Activated CD4-positive, alpha-beta memory T cell treated with anti-CD3 and anti-CD28 coated beads for 36 hours (primary cell): ENCODE measurements around the gene CLDN19. TPM values are rescaled to one million over a fixed set of nuclear protein-coding genes. Genes with fewer than 3 reads are reported as not detected.

Experiments
- CTCF ChIA-PET: fragments of 350-600 bp; sonication (Branson Sonifier 250); formaldehyde crosslinking; loops from one replicate; lab custom pipeline; 2021; ENCODE audit warnings: antibody characterized with exemption, inconsistent platforms; lab: Charles Lee
- POLR2A ChIA-PET: fragments of 350-600 bp; sonication (Branson Sonifier 250); formaldehyde crosslinking; loops from one replicate; lab custom pipeline; 2021; ENCODE audit warnings: antibody characterized with exemption; lab: Charles Lee
- DNase-seq: peaks from one replicate; pipeline ENCODE4 v3.0.0-alpha.2; 2020
- H3K27ac Mint-ChIP-seq: one replicate; pipeline ENCODE4 v1.8.0; 2021; ENCODE audit warnings: mixed read lengths
- H3K27me3 Mint-ChIP-seq: one replicate; pipeline ENCODE4 v1.8.0; 2021; ENCODE audit warnings: mixed read lengths
- H3K36me3 Mint-ChIP-seq: one replicate; pipeline ENCODE4 v1.8.0; 2021; ENCODE audit warnings: mixed read lengths
- H3K4me1 Mint-ChIP-seq: one replicate; pipeline ENCODE4 v1.8.0; 2021; ENCODE audit warnings: low read depth, mixed read lengths
- H3K4me3 Mint-ChIP-seq: one replicate; pipeline ENCODE4 v1.8.0; 2021; ENCODE audit warnings: mild to moderate bottlenecking, mixed read lengths
- H3K9me3 Mint-ChIP-seq: one replicate; pipeline ENCODE4 v1.8.0; 2021; ENCODE audit warnings: mixed read lengths
- intact Hi-C: fragments of 100-400 bp; cut with micrococcal nuclease; formaldehyde crosslinking; loops from one replicate; pipeline ENCODE4 v1.15.1; 2023
- total RNA-seq, 2 experiments: library from RNA; stranded (reverse); gene quantifications; one replicate each; pipeline ENCODE4 v1.2.3, GENCODE V29; 2021

Gene CLDN19
- total RNA-seq, 2 experiments from 2014 or later, result not detected

- ChIA-PET CTCF (interaction anchor here (1.2 to 1.9 kb wide), 2 partner anchors 8 to 160 kb away, joined by 3 to 5 read pairs; no protein-coding TSS in a partner anchor), POLR2A (no interaction called here)
- intact Hi-C loops, result loop anchor here (10.0 kb wide), 2 partner anchors 393 to 593 kb away; no protein-coding TSS in a partner anchor
- H3K4me3 Mint-ChIP-seq, result no peak overlapping the region
- H3K36me3 Mint-ChIP-seq, result no peaks in the 10 kb centered on the region
- H3K27me3 Mint-ChIP-seq, result no peaks in the 10 kb centered on the region
- no peak overlapping the region for H3K27ac Mint-ChIP-seq
- no peak for DNase-seq
- H3K9me3 Mint-ChIP-seq, result no peaks in the 10 kb centered on the region
- H3K4me1 Mint-ChIP-seq, result peaks cover 5% of the 10 kb centered on the region
Observed at GRCh38 chr1:42737986-42738677, 1.9 kb downstream of the CLDN19 start.

DNA sequence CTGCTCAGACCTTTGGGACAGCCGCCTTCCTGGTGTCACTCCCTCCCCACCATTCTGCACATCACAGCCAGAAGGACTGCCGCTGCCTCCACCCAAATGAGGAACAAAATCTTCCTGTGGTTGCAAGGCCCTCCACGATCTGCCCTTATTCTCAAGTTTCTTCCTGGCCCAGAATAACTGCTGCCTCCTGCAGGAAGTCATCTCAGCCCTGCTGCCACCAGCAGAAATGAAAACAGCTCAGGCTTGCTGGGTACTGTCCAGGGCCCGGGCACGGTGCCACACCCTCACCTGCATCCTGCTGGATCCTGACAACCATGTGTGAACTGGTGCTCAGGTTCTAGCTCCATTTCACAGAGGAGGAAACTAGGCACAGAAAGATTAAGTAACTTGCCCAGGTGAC, 2.8 kb downstream of the CLDN19 start:
- Mint-ChIP-seq H3K9me3 (no peaks in the 10 kb centered on the region), H3K27me3 (no peaks in the 10 kb centered on the region), H3K4me1 (peaks cover 5% of the 10 kb centered on the region), H3K27ac (no peak overlapping the region), H3K36me3 (no peaks in the 10 kb centered on the region), H3K4me3 (no peak overlapping the region)
- no peak for DNase-seq
- ChIA-PET POLR2A (no interaction called here), CTCF (interaction anchor here (1.2 to 1.9 kb wide), 2 partner anchors 9 to 159 kb away, joined by 3 to 5 read pairs; no protein-coding TSS in a partner anchor)
- intact Hi-C loops, result loop anchor here (10.0 kb wide), 2 partner anchors 392 to 592 kb away; no protein-coding TSS in a partner anchor

DNA sequence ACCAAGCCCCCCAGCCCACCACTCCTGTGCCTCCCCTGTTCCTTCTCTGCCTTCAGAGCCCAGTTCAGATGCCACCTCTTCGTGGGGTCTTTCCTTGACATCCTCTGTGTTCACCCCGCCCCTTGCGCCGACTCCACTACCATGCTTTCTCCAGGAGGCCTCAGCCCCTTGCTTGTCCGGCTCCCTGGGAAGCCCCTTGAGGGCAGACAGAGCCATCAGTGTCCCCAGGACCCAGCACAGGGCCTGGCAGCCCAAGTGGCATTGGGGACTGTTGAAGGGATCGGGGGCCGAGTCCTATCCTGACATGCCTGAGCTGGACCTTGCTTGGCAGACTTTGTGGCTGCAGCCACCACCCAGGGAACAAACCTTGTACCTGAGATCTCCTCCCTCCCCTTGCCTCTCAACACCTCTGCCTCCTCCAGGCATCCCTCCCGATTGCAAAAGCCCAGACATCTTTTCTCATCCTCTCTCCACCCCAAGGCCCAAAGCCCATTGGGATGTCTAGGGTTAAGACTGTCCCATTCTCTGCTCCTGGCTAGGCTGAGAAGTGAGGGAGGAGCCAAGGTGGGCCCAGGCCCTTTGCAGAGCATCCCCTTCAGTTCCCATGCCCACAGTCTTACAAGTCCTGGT, 3.4 kb downstream of the CLDN19 start:
- POLR2A ChIA-PET, result no interaction called here

DNA sequence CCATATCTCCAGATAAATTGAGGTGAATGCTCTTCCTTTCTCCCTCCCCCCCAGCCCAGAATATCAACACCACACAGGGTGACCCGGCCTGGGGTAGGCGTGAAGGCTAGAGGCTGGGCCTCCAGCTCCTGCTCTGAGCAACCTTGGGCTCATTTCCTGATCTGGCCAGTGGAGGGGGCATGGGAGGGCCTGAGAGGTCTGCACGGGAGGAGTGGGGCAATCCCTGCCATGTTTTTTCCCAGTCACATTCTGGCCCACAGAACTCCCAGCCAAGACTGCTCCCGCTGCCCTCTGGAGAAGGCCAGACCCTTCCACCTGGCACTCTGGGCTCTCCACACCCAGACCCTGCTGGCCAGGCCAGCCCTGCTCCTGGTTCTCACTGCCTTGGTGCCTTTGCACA, 3.9 kb downstream of the CLDN19 start:
- CTCF ChIA-PET, result interaction anchor here (0.6 to 1.9 kb wide), 2 partner anchors 10 to 11 kb away, joined by 3 to 5 read pairs; no protein-coding TSS in a partner anchor
- POLR2A ChIA-PET, result no interaction called here
- no peak overlapping the region for H3K4me3 Mint-ChIP-seq
- no peaks in the 10 kb centered on the region for H3K36me3 Mint-ChIP-seq
- no peaks in the 10 kb centered on the region for H3K9me3 Mint-ChIP-seq
- H3K27me3 Mint-ChIP-seq, result no peaks in the 10 kb centered on the region
- intact Hi-C loops, result loop anchor here (10.0 kb wide), 2 partner anchors 391 to 591 kb away; no protein-coding TSS in a partner anchor
- H3K4me1 Mint-ChIP-seq, result peaks cover 5% of the 10 kb centered on the region
- H3K27ac Mint-ChIP-seq, result no peak overlapping the region
- DNase-seq, result peak; percentile 17

More for the DNA sequence above, 3.4 kb downstream of the CLDN19 start:
- Mint-ChIP-seq H3K4me1 (peaks cover 5% of the 10 kb centered on the region), H3K9me3 (no peaks in the 10 kb centered on the region), H3K4me3 (no peak overlapping the region), H3K27ac (no peak overlapping the region), H3K36me3 (no peaks in the 10 kb centered on the region), H3K27me3 (no peaks in the 10 kb centered on the region)
- intact Hi-C loops, result loop anchor here (10.0 kb wide), 2 partner anchors 392 to 592 kb away; no protein-coding TSS in a partner anchor
- no peak for DNase-seq
- CTCF ChIA-PET, result interaction anchor here (1.2 to 1.9 kb wide), 2 partner anchors 10 to 159 kb away, joined by 3 to 5 read pairs; no protein-coding TSS in a partner anchor

DNA sequence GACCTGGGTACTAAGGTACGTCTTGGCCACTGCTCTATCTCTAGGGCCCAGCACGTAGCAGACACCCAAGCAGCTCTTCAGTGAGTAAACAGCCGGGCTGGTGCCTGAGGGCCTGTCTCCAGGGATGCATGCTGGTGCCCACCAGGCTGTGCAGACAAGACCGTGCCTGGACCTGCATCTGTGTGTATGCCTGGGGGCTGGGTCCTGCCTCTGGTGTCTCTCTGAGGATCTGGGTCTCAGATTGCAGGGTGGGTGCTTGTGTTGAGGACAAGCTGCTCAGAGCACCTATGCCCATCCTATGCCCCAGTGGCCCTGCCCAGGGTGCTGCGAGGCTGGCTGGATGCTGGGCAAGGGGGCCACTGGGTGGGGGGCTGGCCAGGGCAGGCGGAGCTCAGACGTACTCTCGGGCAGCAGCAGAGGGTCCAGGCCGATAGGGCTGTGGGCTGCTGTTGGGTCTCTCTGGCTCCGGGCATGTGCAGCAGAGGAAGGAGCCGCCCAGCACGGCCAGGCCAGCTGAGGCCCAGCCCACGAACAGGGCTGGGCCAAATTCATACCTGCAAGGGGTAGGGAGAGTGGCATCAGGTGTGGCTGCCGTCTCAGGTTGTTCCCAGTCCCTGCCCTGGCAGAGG, 4.4 kb downstream of the CLDN19 start:
- intact Hi-C loops, result loop anchor here (10.0 kb wide), 2 partner anchors 391 to 591 kb away; no protein-coding TSS in a partner anchor
- H3K4me1 Mint-ChIP-seq, result peaks cover 7% of the 10 kb centered on the region
- H3K36me3 Mint-ChIP-seq, result no peaks in the 10 kb centered on the region
- no peak overlapping the region for H3K27ac Mint-ChIP-seq
- no peak for DNase-seq
- no peaks in the 10 kb centered on the region for H3K9me3 Mint-ChIP-seq
- CTCF ChIA-PET, result interaction anchor here (0.6 kb wide), 1 partner anchor 11 kb away, joined by 3 read pairs; no protein-coding TSS in a partner anchor
- H3K4me3 Mint-ChIP-seq, result no peak overlapping the region
- H3K27me3 Mint-ChIP-seq, result no peaks in the 10 kb centered on the region
- POLR2A ChIA-PET, result no interaction called here

GRCh38 chr1:42735056-42735455, 5.0 kb downstream of the CLDN19 start:
- intact Hi-C loops, result loop anchor here (10.0 kb wide), 2 partner anchors 390 to 590 kb away; no protein-coding TSS in a partner anchor
- ChIA-PET CTCF (no interaction called here), POLR2A (no interaction called here)
- no peaks in the 10 kb centered on the region for H3K27me3 Mint-ChIP-seq
- H3K27ac Mint-ChIP-seq, result no peak overlapping the region
- peaks cover 7% of the 10 kb centered on the region for H3K4me1 Mint-ChIP-seq
- H3K4me3 Mint-ChIP-seq, result no peak overlapping the region
- no peak for DNase-seq
- H3K9me3 Mint-ChIP-seq, result no peaks in the 10 kb centered on the region
- no peaks in the 10 kb centered on the region for H3K36me3 Mint-ChIP-seq

- intact Hi-C loops, result loop anchor here (10.0 kb wide), 2 partner anchors 390 to 590 kb away; no protein-coding TSS in a partner anchor
- Mint-ChIP-seq H3K9me3 (no peaks in the 10 kb centered on the region), H3K27ac (no peak overlapping the region), H3K27me3 (no peaks in the 10 kb centered on the region), H3K4me1 (peaks cover 7% of the 10 kb centered on the region), H3K4me3 (no peak overlapping the region), H3K36me3 (no peaks in the 10 kb centered on the region)
- DNase-seq, result no peak
- POLR2A ChIA-PET, result no interaction called here
- CTCF ChIA-PET, result interaction anchor here (0.5 kb wide), 1 partner anchor 236 kb away, joined by 3 read pairs; no protein-coding TSS in a partner anchor
Observed at GRCh38 chr1:42734201-42735035, 5.6 kb downstream of the CLDN19 start.

- POLR2A ChIA-PET, result no interaction called here
- H3K27me3 Mint-ChIP-seq, result no peaks in the 10 kb centered on the region
- CTCF ChIA-PET, result interaction anchor here (0.5 kb wide), 1 partner anchor 236 kb away, joined by 3 read pairs; no protein-coding TSS in a partner anchor
- peaks cover 7% of the 10 kb centered on the region for H3K4me1 Mint-ChIP-seq
- intact Hi-C loops, result loop anchor here (10.0 kb wide), 2 partner anchors 389 to 589 kb away; no protein-coding TSS in a partner anchor
- no peak overlapping the region for H3K27ac Mint-ChIP-seq
- no peak overlapping the region for H3K4me3 Mint-ChIP-seq
- no peaks in the 10 kb centered on the region for H3K36me3 Mint-ChIP-seq
- no peaks in the 10 kb centered on the region for H3K9me3 Mint-ChIP-seq
- no peak for DNase-seq
Observed at GRCh38 chr1:42733415-42734200, 6.4 kb downstream of the CLDN19 start.

DNA sequence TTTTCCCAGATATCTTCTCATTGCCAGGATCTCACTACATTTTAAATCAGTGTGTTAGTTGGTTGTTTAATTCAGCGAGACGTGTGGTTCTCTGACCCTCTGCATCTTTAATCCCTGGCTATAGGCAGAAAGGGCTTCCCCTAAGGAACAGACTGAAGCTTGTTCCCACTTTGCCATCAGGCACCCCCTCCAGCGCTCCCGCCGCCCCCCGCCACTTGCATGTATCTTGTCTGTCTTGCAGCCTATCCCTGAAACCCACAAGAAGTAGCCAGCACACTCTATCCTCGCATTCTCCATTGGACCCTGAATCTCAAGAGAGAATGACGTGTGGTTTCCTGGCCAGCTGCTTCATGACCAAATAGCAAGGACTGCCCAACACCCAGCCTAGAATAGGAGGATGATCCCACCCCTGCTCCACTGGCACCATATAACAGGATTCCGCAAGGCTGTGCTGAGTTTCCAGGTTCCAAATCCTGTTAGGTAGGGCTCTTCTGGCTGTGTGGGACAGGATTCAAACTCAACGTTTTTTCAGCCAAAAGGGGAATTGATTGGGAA, 7.8 kb downstream of the CLDN19 start:
- no peak overlapping the region for H3K27ac Mint-ChIP-seq
- no peaks in the 10 kb centered on the region for H3K9me3 Mint-ChIP-seq
- no peaks in the 10 kb centered on the region for H3K27me3 Mint-ChIP-seq
- peaks cover 5% of the 10 kb centered on the region for H3K4me1 Mint-ChIP-seq
- no peak overlapping the region for H3K4me3 Mint-ChIP-seq
- CTCF ChIA-PET, result interaction anchor here (0.5 to 1.5 kb wide), 3 partner anchors 154 to 1040 kb away, joined by 3 to 4 read pairs (median 3); no protein-coding TSS in a partner anchor
- intact Hi-C loops, result loop anchor here (10.0 kb wide), 2 partner anchors 387 to 587 kb away; no protein-coding TSS in a partner anchor
- POLR2A ChIA-PET, result no interaction called here
- no peak for DNase-seq
- no peaks in the 10 kb centered on the region for H3K36me3 Mint-ChIP-seq

- intact Hi-C loops, result loop anchor here (1.0 to 10.0 kb wide), 3 partner anchors 153 to 587 kb away; no protein-coding TSS in a partner anchor
Observed at GRCh38 chr1:42731585-42731984, 8.5 kb downstream of the CLDN19 start.

More at GRCh38 chr1:42731585-42731984, 8.5 kb downstream of the CLDN19 start:
- Mint-ChIP-seq H3K4me1 (peaks cover 2% of the 10 kb centered on the region), H3K9me3 (no peaks in the 10 kb centered on the region), H3K4me3 (no peak overlapping the region), H3K36me3 (no peaks in the 10 kb centered on the region), H3K27ac (no peak overlapping the region), H3K27me3 (no peaks in the 10 kb centered on the region)
- CTCF ChIA-PET, result interaction anchor here (0.6 to 1.5 kb wide), 3 partner anchors 35 to 1040 kb away, joined by 3 to 4 read pairs (median 3); no protein-coding TSS in a partner anchor
- no peak for DNase-seq
- POLR2A ChIA-PET, result no interaction called here
